ENCODE measurements around the gene RWDD3.

RWDD3 gene

GRCh38 chr1:95263450-95263849, 29.4 kb downstream of the RWDD3 start:
- no peak overlapping the region for H3K4me3 ChIP-seq (ENCODE audit: low read length)
- TF ChIP-seq CTCF (IDR thresholded peaks at IDR 0.05; ENCODE audit: insufficient read depth, low read depth, low read length, missing control alignments) = no peak
- no peak for DNase-seq (ENCODE audit: low read depth)

- H3K4me3 ChIP-seq (ENCODE audit: low read length) = no peak overlapping the region
- no peak for TF ChIP-seq CTCF (IDR thresholded peaks at IDR 0.05; ENCODE audit: insufficient read depth, low read depth, low read length, missing control alignments)
- DNase-seq (ENCODE audit: low read depth) = no peak
Measured at GRCh38 chr1:95265106-95265505, 31.1 kb downstream of the RWDD3 start.

GRCh38 chr1:95276429-95276828, 42.4 kb downstream of the RWDD3 start:
- H3K4me3 ChIP-seq (ENCODE audit: low read length) = no peak overlapping the region
- no peak for DNase-seq (ENCODE audit: low read depth)
- TF ChIP-seq CTCF (IDR thresholded peaks at IDR 0.05; ENCODE audit: insufficient read depth, low read depth, low read length, missing control alignments) = no peak

- H3K4me3 ChIP-seq (ENCODE audit: low read length) = no peak overlapping the region
- no peak for DNase-seq (ENCODE audit: low read depth)
- no peak for TF ChIP-seq CTCF (IDR thresholded peaks at IDR 0.05; ENCODE audit: insufficient read depth, low read depth, low read length, missing control alignments)
Measured at GRCh38 chr1:95278173-95279006, 44.4 kb downstream of the RWDD3 start.

GRCh38 chr1:95281781-95282517, 47.9 kb downstream of the RWDD3 start:
- no peak overlapping the region for H3K4me3 ChIP-seq (ENCODE audit: low read length)
- no peak for DNase-seq (ENCODE audit: low read depth)
- TF ChIP-seq CTCF (IDR thresholded peaks at IDR 0.05; ENCODE audit: insufficient read depth, low read depth, low read length, missing control alignments) = no peak

- no peak for TF ChIP-seq CTCF (IDR thresholded peaks at IDR 0.05; ENCODE audit: insufficient read depth, low read depth, low read length, missing control alignments)
- no peak overlapping the region for H3K4me3 ChIP-seq (ENCODE audit: low read length)
- no peak for DNase-seq (ENCODE audit: low read depth)
Measured at GRCh38 chr1:95282518-95282895, 48.5 kb downstream of the RWDD3 start.
